Measurements from ENCODE around the gene TP53AIP1.

DNA sequence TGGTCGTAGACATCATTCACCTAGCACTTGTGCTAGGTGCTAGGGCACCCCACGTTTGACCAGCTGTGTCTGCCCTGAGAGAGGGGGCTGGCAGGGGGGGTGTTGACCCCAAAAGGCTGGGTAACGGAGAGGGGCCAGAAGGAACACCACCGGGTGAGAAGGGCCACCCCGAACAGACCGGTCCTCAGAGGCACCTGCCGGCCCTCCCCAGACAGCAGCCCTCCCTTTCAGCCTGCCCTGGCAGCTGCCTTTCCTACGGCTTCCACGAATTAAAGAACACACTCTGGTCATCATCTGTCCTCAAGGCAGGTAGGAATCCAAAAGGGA is 52.5 kb downstream of the TP53AIP1 start:
- TF ChIP-seq, protein P1, sequence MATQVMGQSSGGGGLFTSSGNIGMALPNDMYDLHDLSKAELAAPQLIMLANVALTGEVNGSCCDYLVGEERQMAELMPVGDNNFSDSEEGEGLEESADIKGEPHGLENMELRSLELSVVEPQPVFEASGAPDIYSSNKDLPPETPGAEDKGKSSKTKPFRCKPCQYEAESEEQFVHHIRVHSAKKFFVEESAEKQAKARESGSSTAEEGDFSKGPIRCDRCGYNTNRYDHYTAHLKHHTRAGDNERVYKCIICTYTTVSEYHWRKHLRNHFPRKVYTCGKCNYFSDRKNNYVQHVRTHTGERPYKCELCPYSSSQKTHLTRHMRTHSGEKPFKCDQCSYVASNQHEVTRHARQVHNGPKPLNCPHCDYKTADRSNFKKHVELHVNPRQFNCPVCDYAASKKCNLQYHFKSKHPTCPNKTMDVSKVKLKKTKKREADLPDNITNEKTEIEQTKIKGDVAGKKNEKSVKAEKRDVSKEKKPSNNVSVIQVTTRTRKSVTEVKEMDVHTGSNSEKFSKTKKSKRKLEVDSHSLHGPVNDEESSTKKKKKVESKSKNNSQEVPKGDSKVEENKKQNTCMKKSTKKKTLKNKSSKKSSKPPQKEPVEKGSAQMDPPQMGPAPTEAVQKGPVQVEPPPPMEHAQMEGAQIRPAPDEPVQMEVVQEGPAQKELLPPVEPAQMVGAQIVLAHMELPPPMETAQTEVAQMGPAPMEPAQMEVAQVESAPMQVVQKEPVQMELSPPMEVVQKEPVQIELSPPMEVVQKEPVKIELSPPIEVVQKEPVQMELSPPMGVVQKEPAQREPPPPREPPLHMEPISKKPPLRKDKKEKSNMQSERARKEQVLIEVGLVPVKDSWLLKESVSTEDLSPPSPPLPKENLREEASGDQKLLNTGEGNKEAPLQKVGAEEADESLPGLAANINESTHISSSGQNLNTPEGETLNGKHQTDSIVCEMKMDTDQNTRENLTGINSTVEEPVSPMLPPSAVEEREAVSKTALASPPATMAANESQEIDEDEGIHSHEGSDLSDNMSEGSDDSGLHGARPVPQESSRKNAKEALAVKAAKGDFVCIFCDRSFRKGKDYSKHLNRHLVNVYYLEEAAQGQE (IDR thresholded peaks at IDR 0.05; ENCODE audit: unreplicated experiment) = no peak
- TF ChIP-seq, protein P2, sequence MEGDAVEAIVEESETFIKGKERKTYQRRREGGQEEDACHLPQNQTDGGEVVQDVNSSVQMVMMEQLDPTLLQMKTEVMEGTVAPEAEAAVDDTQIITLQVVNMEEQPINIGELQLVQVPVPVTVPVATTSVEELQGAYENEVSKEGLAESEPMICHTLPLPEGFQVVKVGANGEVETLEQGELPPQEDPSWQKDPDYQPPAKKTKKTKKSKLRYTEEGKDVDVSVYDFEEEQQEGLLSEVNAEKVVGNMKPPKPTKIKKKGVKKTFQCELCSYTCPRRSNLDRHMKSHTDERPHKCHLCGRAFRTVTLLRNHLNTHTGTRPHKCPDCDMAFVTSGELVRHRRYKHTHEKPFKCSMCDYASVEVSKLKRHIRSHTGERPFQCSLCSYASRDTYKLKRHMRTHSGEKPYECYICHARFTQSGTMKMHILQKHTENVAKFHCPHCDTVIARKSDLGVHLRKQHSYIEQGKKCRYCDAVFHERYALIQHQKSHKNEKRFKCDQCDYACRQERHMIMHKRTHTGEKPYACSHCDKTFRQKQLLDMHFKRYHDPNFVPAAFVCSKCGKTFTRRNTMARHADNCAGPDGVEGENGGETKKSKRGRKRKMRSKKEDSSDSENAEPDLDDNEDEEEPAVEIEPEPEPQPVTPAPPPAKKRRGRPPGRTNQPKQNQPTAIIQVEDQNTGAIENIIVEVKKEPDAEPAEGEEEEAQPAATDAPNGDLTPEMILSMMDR (conservative IDR thresholded peaks at IDR 0.05; ENCODE audit: low read depth in 2 of 2) = no peak
- no peak for TF ChIP-seq POLR2AphosphoS5 (IDR thresholded peaks at IDR 0.05; ENCODE audit: low read depth)
- TF ChIP-seq JUNB (IDR thresholded peaks at IDR 0.05; ENCODE audit: unreplicated experiment) = no peak
- TF ChIP-seq EZH2 (IDR thresholded peaks at IDR 0.05; ENCODE audit: low read depth, unreplicated experiment) = no peak
- TF ChIP-seq, protein P3, sequence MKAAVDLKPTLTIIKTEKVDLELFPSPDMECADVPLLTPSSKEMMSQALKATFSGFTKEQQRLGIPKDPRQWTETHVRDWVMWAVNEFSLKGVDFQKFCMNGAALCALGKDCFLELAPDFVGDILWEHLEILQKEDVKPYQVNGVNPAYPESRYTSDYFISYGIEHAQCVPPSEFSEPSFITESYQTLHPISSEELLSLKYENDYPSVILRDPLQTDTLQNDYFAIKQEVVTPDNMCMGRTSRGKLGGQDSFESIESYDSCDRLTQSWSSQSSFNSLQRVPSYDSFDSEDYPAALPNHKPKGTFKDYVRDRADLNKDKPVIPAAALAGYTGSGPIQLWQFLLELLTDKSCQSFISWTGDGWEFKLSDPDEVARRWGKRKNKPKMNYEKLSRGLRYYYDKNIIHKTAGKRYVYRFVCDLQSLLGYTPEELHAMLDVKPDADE (IDR thresholded peaks at IDR 0.05) = no peak
- TF ChIP-seq EZH2phosphoT487 (IDR thresholded peaks at IDR 0.05; ENCODE audit: unreplicated experiment) = no peak
- no peak for TF ChIP-seq NANOG (IDR thresholded peaks at IDR 0.05; ENCODE audit: borderline replicate concordance)
- TF ChIP-seq, protein P4, sequence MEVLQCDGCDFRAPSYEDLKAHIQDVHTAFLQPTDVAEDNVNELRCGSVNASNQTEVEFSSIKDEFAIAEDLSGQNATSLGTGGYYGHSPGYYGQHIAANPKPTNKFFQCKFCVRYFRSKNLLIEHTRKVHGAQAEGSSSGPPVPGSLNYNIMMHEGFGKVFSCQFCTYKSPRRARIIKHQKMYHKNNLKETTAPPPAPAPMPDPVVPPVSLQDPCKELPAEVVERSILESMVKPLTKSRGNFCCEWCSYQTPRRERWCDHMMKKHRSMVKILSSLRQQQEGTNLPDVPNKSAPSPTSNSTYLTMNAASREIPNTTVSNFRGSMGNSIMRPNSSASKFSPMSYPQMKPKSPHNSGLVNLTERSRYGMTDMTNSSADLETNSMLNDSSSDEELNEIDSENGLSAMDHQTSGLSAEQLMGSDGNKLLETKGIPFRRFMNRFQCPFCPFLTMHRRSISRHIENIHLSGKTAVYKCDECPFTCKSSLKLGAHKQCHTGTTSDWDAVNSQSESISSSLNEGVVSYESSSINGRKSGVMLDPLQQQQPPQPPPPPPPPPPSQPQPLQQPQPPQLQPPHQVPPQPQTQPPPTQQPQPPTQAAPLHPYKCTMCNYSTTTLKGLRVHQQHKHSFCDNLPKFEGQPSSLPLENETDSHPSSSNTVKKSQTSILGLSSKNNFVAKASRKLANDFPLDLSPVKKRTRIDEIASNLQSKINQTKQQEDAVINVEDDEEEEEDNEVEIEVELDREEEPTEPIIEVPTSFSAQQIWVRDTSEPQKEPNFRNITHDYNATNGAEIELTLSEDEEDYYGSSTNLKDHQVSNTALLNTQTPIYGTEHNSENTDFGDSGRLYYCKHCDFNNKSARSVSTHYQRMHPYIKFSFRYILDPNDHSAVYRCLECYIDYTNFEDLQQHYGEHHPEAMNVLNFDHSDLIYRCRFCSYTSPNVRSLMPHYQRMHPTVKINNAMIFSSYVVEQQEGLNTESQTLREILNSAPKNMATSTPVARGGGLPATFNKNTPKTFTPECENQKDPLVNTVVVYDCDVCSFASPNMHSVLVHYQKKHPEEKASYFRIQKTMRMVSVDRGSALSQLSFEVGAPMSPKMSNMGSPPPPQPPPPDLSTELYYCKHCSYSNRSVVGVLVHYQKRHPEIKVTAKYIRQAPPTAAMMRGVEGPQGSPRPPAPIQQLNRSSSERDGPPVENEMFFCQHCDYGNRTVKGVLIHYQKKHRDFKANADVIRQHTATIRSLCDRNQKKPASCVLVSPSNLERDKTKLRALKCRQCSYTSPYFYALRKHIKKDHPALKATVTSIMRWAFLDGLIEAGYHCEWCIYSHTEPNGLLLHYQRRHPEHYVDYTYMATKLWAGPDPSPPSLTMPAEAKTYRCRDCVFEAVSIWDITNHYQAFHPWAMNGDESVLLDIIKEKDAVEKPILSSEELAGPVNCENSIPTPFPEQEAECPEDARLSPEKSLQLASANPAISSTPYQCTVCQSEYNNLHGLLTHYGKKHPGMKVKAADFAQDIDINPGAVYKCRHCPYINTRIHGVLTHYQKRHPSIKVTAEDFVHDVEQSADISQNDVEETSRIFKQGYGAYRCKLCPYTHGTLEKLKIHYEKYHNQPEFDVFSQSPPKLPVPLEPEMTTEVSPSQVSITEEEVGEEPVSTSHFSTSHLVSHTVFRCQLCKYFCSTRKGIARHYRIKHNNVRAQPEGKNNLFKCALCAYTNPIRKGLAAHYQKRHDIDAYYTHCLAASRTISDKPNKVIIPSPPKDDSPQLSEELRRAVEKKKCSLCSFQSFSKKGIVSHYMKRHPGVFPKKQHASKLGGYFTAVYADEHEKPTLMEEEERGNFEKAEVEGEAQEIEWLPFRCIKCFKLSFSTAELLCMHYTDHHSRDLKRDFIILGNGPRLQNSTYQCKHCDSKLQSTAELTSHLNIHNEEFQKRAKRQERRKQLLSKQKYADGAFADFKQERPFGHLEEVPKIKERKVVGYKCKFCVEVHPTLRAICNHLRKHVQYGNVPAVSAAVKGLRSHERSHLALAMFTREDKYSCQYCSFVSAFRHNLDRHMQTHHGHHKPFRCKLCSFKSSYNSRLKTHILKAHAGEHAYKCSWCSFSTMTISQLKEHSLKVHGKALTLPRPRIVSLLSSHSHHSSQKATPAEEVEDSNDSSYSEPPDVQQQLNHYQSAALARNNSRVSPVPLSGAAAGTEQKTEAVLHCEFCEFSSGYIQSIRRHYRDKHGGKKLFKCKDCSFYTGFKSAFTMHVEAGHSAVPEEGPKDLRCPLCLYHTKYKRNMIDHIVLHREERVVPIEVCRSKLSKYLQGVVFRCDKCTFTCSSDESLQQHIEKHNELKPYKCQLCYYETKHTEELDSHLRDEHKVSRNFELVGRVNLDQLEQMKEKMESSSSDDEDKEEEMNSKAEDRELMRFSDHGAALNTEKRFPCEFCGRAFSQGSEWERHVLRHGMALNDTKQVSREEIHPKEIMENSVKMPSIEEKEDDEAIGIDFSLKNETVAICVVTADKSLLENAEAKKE (CRISPR knock-in tag; IDR thresholded peaks at IDR 0.05) = no peak
- no peak for TF ChIP-seq CREB1 (CRISPR knock-in tag; IDR thresholded peaks at IDR 0.05; ENCODE audit: low read depth)
- no peak for TF ChIP-seq ZNF114 (CRISPR knock-in tag; IDR thresholded peaks at IDR 0.05)

All from GM23338 (cell line).